ENCODE measurements around the gene SLC2A14. TPM values are rescaled to one million over a fixed set of nuclear protein-coding genes. Genes with fewer than 3 reads are reported as not detected.

SLC2A14 gene
- polyA plus RNA-seq, 12 donors, result 0.19 to 1.1 (median 0.46) TPM; not detected in 5

Other genes starting within 250 kb of the SLC2A14 start
- not detected for gene APOBEC1, start 207.0 kb downstream of the SLC2A14 start, polyA plus RNA-seq (ENCODE audit: insufficient read length in 12 of 12)
- gene GDF3, start 177.1 kb downstream of the SLC2A14 start, polyA plus RNA-seq (ENCODE audit: insufficient read length in 12 of 12), result under 1 TPM in 3 of 12 donors, not detected in 9; 0.18 to 0.54 (median 0.40) TPM
- under 1 TPM in 1 of 12 donors, not detected in 11; 0.18 TPM for gene DPPA3, start 161.5 kb downstream of the SLC2A14 start, polyA plus RNA-seq (ENCODE audit: insufficient read length in 12 of 12)
- under 1 TPM in 1 of 12 donors, not detected in 11; 0.90 TPM for gene CLEC4C, start 125.5 kb downstream of the SLC2A14 start, polyA plus RNA-seq (ENCODE audit: insufficient read length in 12 of 12)
- gene NANOGNB, start 107.7 kb downstream of the SLC2A14 start, polyA plus RNA-seq (ENCODE audit: insufficient read length in 12 of 12), result not detected
- under 1 TPM in 9 of 12 donors, not detected in 3; 0.08 to 0.65 (median 0.36) TPM for gene NANOG, start 83.5 kb downstream of the SLC2A14 start, polyA plus RNA-seq (ENCODE audit: insufficient read length in 12 of 12)
- gene SLC2A3, start 63.3 kb upstream of the SLC2A14 start, polyA plus RNA-seq (ENCODE audit: insufficient read length in 12 of 12), result 10 to 100 TPM in 11 of 12 donors, not detected in 1; 10.2 to 78.4 (median 22.3) TPM
- 10 to 100 TPM in 11 of 12 donors, not detected in 1; 19.0 to 31.8 (median 22.0) TPM for gene FOXJ2, start 159.8 kb upstream of the SLC2A14 start, polyA plus RNA-seq (ENCODE audit: insufficient read length in 12 of 12)
- gene C3AR1, start 193.4 kb upstream of the SLC2A14 start, polyA plus RNA-seq (ENCODE audit: insufficient read length in 12 of 12), result 1 to 10 TPM in 11 of 12 donors, not detected in 1; 2.6 to 6.8 (median 5.0) TPM
- gene NECAP1, start 209.4 kb upstream of the SLC2A14 start, polyA plus RNA-seq (ENCODE audit: insufficient read length in 12 of 12), result 10 to 100 TPM in 11 of 12 donors, not detected in 1; 21.3 to 49.6 (median 24.8) TPM

Data from muscle of arm (tissue), 12 donors.